ENCODE data around the gene SULT1C2.
"Not testable (repeated sequence)": the region's sequence is repeated elsewhere in the genome, so short reads cannot be mapped to it uniquely, and the experiment has no call there.

Gene SULT1C2

DNA sequence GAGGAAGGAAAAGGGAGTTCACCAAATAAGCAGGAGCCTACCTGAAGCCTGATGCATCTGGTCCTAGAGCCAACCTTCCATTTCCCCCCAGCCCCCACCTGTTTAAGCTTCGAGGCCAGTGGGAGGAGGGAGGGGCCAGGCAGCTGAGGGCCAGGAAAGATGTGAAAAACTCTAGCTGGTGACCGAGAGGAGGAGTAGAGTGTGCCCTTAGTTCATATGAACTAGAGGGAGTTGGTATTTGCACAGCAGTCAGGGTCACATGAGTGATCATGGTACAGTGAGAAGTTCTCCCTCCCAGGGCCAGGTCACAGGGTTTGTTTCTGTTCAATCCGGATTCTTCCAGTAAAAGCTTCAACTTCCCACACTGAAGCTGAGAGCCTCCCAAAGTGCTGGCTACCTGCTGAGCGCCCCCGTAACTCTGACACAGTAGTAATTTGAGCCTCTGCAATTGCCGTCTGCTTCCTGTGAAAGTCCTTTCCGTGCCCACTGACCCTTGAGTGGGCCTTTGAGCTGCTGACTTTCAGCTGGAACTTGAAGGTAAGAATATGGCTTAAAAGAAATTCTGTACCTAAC, at the start of gene SULT1C2:
Gene SULT1C2 (plus strand): TSS at position 362 of the 573 bp plus-strand sequence. CDS start 4,773 bp downstream, outside the sequence.
- DNase-seq, result no peak

DNA sequence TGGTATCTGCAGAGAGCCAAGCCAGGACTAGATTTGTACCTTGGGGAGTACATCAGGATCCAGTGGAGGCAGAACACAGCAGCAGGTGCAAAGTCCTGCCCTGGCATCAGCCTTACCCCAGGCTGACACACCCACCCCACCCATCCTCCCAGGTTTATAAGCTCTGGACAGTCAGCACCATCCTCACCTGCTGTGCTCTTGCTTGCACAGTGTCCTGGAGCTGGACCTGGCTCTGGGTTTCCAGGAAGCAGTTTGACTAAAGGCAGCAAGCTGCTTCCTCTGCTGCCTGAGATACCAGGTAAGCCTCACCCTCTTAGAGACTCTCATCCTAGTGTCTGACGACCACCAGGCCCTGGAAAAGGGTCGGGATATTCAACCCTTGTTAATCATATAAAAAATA, 48.9 kb upstream of the SULT1C2 start, which contains the start of gene SULT1C3:
Gene SULT1C3 (plus strand): TSS at position 183 of the 400 bp plus-strand sequence. CDS start 7,227 bp downstream, outside the sequence.
- no peak for DNase-seq

DNA sequence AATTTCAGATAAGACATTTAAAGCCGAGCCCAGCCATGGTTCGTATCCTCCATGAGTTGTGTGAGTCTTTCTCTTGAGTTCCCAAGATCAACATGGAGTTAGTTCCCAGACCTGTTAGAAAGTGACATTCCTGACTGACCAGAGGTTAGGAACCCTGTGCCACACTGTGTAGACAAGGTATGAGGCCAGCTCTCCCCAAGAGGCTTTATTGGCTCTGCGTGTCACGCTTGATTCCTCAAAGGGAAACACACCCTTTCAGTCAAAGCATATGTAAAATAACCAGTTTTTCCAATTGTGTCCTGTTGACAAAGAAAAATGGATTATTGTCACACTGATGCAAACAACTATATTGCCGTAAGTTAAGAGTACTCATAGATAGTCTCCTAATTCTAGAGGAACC, 47.7 kb upstream of the SULT1C2 start:
- no peak for DNase-seq

DNA sequence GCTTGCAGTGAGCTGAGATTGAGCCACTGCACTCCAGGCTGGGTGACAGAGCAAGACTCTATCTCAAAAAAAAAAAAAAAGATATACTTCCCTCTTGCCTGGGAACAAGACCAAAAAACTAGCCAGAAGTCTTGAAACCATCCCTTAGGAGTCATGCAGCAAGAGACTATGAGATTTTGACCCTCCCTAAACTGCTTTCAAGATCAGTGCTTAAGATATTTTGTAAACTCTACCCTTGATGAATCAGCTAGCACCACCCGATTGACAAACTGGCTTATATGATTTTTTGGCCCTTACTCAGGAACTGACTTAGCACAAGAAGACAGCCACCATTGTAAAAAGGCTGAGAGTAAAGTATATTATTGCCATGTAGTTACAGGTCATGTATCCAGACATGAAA, 45.1 kb upstream of the SULT1C2 start:
- DNase-seq, result no peak

DNA sequence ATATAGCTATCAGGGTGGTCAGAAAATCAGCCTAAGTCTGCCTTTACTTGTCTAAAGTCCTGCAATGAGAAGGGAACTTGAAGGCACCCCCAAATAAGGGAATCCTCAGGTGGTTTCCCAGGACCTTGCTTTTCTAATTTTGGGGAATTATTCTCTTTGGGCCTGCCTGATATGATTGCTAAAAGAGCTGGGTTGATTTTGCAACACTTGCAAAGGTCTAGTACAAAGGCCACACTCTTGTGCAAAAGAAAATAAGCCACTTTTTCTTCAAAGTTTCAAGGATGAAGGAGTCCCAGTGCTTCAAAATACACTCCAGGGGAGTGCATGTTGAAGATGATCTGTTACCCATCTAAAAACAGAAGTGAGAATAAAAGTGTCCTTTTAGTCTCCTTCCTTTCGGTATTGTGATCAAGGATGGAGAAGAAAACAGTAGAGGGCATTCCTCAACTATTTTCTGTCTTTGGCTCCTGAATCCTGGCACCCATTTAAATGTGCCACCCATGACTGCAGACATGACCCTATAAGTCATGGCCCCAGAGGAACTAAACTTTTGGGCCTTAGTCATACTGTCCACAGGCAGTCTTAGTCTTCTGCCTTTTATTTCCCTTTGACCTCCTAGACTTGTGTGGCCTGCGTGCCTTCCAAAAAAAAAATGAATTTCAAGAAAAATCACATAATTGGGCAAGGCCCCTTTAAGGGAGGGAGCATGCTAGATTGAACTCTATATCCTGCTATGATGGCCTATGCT, 43.9 kb upstream of the SULT1C2 start:
- no peak for DNase-seq

DNA sequence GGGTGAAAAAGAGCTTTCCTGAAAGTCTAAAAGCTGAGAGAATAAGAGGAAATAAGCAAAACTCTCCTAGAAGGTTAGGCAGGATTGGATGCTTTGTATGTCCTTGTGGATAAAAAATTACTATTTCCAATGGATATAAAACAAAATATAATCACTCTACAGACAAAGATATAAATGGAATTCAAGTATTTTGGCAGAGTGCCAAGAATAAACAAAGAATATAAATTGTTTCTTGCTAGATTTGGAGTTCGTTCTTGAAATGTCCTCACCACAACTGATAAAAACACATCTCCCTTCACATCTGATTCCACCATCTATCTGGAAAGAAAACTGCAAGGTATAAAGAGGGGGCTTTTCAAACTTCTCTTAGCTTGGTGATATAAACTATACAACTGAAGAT, 35.6 kb upstream of the SULT1C2 start:
- no peak for DNase-seq

DNA sequence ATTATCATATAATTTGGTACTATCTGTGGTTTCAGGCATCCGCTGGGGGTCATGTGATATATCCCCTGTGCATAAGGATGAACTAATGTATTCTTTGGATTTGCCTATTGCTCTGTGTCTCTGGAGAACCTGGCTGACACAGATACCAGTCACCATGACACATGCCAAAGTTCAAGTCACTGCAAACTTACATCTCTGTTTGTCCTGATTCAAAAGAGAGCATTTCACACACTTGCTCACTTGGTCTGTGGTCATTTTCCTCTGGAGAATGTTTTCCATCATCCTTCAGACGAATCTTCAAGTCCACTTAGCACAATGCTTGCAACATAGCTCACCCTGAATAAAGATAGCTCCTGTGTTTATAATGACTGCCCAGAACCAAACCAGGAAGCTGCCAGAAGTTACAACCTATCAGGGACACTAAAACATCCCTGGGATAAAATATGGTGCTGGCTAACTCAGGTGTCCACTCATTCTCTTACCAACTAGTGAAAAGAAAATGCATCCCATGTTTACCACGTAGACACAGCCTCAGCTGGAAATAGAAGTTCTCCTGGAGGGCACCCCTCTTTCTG, 30.9 kb upstream of the SULT1C2 start:
- DNase-seq, result no peak

DNA sequence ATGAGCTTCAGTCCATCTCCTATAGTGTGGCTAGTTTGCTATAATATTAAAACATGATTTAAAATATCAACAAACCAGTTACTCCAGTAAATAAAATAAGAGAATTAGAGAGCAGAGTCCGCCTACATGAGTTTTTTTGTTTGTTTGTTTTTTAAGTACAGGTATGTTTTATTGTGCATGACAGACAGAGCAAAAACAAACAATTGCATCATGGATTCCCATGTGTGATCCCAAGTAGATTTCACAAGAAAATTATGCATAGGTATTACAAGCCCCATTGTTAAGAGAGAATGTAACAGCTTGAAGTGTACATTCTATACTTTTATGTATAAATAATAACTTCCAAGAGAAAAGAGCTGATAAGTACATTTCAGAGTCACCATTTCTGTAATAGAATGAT, 27.9 kb upstream of the SULT1C2 start:
- no peak for DNase-seq

DNA sequence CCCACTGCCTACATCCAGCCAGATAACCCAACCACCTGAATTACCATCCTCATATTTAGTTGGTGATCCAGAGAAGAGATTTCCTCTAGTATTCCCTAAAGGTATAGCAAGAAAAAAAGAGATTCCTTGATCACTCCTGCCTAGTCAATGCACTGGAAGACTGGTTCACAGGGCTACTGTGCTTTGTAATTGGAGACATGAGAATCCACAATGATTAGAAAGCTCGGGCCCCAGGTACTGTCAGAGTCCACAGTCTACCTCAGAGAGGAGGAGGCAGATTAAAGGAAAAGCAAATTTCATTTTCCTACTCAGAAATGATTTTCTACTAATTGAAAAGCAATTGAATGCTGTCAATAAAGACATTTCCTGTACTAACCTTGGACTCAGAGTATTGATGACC, 26.7 kb upstream of the SULT1C2 start:
- no peak for DNase-seq

DNA sequence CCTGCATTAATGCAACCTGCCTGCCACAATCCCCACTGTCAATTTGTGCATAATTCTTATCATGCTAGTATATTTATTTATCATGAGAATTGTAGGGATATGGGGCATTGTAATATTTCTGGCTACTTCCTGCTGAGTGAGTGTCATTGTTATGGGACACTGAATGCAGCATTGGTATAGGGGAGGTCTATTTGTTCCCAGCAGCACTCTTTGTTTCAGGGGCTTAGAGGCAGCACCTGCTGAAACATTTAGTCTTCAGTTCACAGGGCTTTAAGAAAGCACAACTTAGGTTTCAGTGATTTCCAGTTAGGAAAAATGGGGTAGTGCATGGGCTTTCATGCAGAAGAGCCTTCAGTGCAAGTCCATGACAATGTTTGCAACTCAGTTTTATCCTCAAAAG, 25.3 kb upstream of the SULT1C2 start:
- no peak for DNase-seq

DNA sequence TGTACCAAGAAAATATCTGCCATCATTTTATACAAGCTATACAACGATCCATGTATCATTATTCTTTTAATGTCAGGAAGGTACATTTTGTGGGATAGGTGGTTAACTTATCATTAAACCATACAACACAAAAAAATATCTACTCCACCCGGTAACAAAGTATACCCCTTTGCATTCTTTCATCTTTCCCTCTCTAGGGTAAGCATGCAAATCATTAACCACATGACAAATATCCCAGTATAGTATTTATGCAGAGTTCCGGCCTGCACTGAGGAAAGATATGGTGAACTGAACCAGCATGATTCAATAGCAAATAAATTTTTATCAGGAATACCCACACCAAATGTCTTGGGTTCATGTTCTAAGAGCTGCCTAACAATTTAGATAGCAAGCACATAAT, 22.5 kb upstream of the SULT1C2 start:
- DNase-seq, result no peak

DNA sequence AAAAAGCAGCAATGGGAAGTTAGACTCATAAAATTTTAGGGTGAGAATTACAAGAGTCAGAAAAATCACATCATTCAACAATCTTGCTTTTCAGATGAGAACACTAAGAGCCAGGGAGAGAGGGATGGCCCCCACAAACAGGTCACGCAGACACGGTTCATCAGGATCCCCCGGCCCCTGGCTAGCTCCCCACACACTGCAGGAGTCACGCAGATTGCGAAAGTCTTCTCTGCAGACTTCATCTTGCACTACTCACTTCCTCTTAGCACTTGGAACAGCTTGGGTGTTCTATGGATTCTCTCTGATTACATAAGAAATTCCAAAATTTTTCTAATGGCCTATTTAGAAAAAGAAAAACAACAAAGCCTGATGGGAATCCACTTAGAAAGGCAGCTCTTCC, 21.6 kb upstream of the SULT1C2 start:
- DNase-seq, result no peak

DNA sequence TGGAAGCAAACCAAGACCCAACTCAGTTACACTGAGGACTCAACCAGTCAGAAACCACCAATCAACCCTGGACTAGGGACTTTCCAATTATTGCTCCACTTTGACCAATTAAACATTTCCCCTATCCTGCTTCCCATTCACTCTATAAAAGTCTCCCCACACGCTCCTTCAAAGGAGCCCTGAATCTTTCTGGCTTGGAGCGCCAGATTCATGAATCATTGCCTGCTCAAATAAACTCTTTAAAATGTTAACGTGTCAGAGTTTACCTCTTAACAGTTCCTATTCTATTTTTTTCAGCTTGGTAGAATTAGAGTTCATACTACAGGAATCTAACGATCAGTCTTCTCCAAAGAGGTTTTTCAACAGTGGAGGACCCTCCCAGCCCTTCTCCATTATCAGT, 20.7 kb upstream of the SULT1C2 start:
- DNase-seq, result no peak

DNA sequence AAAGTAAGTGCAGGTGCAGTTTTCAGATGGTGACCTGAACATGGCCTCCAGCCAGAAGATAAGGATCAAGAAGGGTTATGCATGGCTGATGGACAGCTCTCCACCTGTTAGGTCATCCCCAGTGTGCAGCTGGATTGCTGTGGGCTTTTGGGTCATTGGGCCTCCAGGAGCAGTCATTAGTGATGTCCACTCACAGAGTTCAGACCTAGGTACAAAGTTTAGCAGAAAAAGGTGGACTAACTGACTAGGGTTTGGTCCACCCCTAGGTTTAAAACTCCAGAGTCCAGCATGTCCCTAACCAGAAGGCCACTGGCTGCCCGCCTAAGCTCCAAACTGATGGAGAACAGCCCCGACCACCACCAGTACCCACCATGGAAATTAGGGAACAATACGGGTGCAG, 18.3 kb upstream of the SULT1C2 start:
- no peak for DNase-seq

DNA sequence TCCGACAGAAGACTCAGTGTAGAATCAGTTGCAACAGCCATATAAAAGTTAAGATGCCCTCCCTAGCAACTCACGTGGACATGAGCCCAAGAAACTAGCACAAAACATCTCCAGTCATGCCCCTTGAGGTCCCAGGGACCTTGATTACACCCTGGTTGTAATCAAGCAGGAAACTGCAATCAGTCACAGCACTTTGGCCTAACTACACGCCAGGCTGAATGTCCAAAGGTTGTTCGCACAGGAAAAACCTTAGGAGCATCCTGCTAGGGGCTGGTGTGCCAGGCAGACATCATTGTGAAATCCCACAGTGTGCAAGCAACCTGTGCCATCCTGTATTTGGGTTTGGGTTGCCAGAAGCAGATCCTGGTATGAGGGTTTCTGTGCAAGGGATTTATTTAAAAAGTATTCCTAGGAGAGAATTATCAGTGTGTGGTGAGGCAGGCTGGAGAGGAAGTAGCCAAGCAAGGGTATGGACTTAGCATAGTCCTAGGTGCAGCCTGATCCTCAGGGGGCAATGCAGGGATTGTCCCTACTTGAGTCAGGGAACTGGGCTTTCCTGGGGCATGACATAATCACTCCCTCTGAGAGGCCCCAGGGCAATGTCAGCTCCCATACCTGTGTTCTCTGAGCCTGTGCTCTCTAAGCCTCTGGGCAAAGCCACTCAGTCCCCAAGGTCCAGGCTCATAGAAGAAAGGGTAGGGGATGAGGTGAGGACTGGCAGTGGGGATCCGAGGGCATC, 17.8 kb upstream of the SULT1C2 start:
- DNase-seq, result no peak

DNA sequence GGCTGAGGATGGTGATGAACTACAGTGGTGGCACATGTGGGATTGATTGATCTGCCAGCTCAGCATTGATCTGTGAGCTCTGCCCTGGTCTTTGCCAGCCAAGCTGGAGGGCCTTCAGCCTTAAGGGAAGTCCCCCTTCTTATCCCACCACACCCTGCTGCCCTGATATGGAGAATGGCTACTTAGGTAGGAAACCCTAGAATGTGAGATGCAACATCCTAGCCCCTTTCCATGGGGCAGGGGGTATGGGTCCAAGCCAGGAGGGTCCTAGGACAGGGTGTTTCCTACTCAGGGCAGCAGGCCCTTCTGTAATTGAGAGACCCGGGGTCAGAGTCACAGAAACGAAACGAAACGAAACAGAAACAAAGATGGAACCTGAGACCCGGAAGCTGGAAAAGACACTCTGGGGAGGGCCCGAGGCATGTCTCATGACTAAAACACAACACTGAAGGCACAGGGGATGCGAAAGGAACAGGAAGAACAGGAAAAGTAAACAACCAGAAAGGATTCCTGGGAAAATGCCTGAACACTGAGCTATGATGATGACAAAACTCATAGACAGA, 16.9 kb upstream of the SULT1C2 start:
- DNase-seq, result no peak

DNA sequence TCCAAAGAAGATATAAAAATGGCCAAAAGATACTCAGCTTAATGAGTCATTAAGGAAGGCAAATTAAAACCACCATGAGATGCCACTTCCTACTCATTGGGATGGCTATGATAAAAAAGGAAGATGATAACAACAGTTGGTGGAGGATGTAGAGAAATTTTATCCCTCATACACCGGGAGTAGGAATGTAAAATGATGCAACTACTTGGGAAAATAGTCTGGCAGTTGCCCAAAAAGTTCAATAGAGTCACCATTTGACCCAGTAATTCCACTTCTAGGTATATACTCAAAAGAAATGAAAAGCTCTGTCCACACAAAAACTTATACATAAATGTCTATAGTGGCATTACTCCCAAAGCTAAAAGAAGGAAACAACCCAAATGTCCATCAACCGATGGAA, 10.1 kb upstream of the SULT1C2 start:
- DNase-seq, result no peak

DNA sequence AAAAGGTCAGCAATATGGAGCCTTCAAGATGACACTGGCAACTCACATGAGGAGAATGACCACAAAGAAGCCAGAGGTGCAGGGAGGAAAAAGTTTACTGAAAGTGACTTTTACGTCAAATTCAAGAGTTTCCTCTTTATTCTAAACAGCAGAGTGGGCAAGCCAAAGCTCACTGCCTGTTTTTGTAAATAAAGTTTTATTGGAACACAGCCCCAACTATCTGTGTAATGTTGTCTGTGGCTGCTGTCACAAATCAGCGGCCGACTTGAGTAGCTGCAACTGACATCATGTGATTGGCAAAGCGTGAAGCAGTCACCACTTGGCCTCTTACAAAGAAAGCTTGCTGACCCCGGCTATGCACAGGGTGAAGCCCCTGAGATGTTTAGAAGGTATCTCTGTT, 9.2 kb upstream of the SULT1C2 start:
- no peak for DNase-seq

DNA sequence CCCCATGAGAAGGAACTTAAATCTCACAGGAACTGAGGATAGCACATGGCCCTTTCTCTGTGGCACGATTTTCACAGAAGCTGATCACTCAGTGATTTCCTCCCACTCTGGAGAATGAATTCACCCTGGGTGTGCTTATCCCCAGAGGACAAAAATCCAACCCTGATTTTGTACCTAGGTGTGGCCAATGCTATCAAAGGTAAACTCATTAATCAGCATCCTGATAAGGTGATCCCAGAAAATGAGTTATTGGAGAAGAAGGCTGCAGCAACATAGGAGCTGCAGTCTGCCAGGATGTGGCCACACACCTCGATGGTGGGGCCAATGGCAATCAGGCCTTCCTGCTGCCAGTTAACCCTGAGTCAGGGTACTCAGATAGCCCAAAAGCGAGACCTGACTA, 8.2 kb upstream of the SULT1C2 start:
- no peak for DNase-seq

DNA sequence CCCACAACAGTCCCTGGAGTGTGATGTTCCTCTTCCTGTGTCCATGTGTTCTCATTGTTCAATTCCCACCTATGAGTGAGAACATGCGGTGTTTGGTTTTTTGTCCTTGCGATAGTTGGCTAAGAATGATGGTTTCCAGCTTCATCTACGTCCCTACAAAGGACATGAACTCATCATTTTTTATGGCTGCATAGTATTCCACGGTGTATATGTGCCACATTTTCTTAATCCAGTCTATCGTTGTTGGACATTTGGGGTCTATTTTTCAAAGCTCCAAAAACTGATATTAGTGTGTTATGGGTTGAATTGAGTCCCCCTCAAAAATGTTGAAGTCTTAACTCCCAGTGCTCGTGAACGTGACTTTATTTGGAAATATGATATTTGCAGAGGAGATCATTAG, 4.1 kb upstream of the SULT1C2 start:
- DNase-seq, result not testable (repeated sequence)

DNA sequence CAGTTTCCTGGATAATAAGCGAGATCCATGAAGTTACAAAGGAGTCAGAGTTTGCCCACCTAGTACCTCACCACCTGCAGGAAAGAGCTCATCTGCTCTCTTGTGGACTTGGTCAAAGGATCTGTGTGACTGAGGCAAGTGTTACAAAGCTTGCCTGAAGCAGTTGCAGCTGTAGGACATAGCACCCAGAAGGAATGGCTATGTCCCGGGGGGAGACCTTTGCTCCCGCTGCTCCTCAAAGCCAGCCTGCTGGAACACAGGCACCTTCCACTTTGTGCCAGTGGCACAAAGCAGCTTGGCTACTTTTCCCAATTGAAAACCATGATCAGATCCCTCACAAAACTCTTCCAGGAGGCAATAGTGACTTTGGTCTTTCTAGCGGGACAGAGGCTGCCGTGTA, 3.1 kb upstream of the SULT1C2 start:
- no peak for DNase-seq

DNA sequence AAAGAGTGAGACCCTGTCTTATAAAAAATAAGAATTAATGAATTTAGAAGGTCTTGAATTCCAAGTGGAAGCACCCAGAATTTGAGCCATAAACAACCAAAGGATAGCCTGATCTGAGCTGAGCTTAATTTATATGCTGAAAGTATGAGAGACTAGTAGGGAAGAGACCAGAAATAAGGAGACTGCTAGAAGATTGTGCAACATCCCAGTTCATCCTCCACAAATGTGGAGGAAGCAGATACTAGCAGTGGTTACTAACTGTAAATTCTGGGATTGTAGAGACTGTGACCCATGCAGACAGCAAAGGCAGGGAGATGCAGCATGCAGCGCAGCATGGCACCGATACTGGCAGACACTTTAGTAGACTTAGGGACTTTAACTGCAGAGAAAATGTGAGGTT, 1.5 kb upstream of the SULT1C2 start:
- DNase-seq, result no peak

DNA sequence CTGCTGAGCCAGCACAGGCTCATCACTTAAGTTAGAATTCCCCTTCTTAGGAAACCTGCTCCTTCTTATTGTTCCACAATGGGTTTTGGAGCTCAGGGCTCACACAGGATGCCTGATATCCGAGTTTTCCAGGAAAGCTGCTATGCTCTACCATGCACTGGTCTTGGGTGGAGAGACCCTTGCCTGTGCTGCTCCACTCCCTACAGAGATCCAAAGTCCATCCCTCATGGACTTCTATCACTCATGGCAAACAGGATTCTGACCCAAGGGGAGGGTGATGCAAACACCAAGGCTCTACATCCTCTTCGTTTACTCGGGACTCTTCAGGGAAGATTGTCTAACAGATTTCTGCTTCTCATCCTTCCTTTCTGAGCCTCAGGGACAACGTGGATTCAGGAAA, 5.2 kb downstream of the SULT1C2 start:
- DNase-seq, result no peak
